GM23248 (cell line): ENCODE data around the gene PRR3.

Source experiments
- EZH2 ChIP-seq: fragments of 200-600 bp; sonication (generic); IDR thresholded peaks from 2 replicates; pipeline ENCODE4 v1.6.1; 2018; ENCODE audit warnings: antibody characterized with exemption, mild to moderate bottlenecking; ENCODE audit not compliant: insufficient read depth, poor library complexity, severe bottlenecking
- EZH2phosphoT487 ChIP-seq: fragments of 200-600 bp; sonication (generic); IDR thresholded peaks from 2 replicates; pipeline ENCODE4 v1.6.1; 2018; ENCODE audit warnings: antibody characterized with exemption, moderate library complexity, mild to moderate bottlenecking, low read depth; ENCODE audit not compliant: insufficient read depth

GRCh38 chr6:30554962-30555815 is 1.9 kb upstream of the PRR3 start:
- TF ChIP-seq EZH2 (no peak), EZH2phosphoT487 (no peak)
